Measurements from ENCODE around the gene CAMK2B. TPM values are rescaled to one million over a fixed set of nuclear protein-coding genes. Genes with fewer than 3 reads are reported as not detected.
"Not testable (repeated sequence)": the region's sequence is repeated elsewhere in the genome, so short reads cannot be mapped to it uniquely, and the experiment has no call there.

The CAMK2B gene
- total RNA-seq, 4 donors from 2014 or later: 0.26 to 0.95 (median 0.69) TPM

GRCh38 chr7:44177570-44178131 lies 147.7 kb downstream of the CAMK2B start:
- Histone ChIP-seq H3K27me3 (peaks cover 0 to 28% (median 0%) of the 10 kb centered on the region in 4 donors), H3K36me3 (no peaks in the 10 kb centered on the region), H3K27ac (no peak overlapping the region), H3K4me3 (no peak overlapping the region), H3K9me3 (peaks cover 0 to 3% (median 0%) of the 10 kb centered on the region in 3 donors), H3K4me1 (no peaks in the 10 kb centered on the region)
- TF ChIP-seq CTCF (IDR thresholded peaks at IDR 0.05) (no peak), POLR2A (IDR thresholded peaks at IDR 0.05) (no peak)
- intact Hi-C loops (cut with DNase I): no loop called here
- 76 to 84% methylated on average over 2 to 3 of the region's 4 CpGs for WGBS, 2 donors
- no peak for DNase-seq

- Histone ChIP-seq H3K4me3 (no peak overlapping the region), H3K27ac (no peak overlapping the region), H3K27me3 (peaks cover 0 to 23% (median 0%) of the 10 kb centered on the region in 4 donors), H3K9me3 (no peaks in the 10 kb centered on the region), H3K4me1 (no peaks in the 10 kb centered on the region), H3K36me3 (no peaks in the 10 kb centered on the region)
- intact Hi-C loops (cut with DNase I): no loop called here
- TF ChIP-seq CTCF (IDR thresholded peaks at IDR 0.05): no peak
- no peak for TF ChIP-seq POLR2A (IDR thresholded peaks at IDR 0.05)
- DNase-seq: no peak
- 67 to 72% methylated on average over 3 to 7 of the region's 7 CpGs for WGBS, 2 donors
Measured at GRCh38 chr7:44176486-44176885, 148.9 kb downstream of the CAMK2B start.

GRCh38 chr7:44175730-44176129 lies 149.7 kb downstream of the CAMK2B start:
- no peak for TF ChIP-seq CTCF (IDR thresholded peaks at IDR 0.05)
- no peak for TF ChIP-seq POLR2A (IDR thresholded peaks at IDR 0.05)
- no peak overlapping the region for H3K4me3 ChIP-seq
- no peak for DNase-seq
- peaks cover 0 to 22% (median 0%) of the 10 kb centered on the region in 4 donors for H3K27me3 ChIP-seq
- H3K36me3 ChIP-seq: no peaks in the 10 kb centered on the region
- no peak overlapping the region for H3K27ac ChIP-seq
- intact Hi-C loops (cut with DNase I): no loop called here
- WGBS, 2 donors: 71 to 79% methylated on average over 2 to 3 of the region's 3 CpGs
- H3K9me3 ChIP-seq: no peaks in the 10 kb centered on the region
- no peaks in the 10 kb centered on the region for H3K4me1 ChIP-seq

- H3K4me1 ChIP-seq; H3K4me3 ChIP-seq; intact Hi-C loops (cut with DNase I); H3K27ac ChIP-seq; H3K36me3 ChIP-seq; DNase-seq; H3K9me3 ChIP-seq: not testable (repeated sequence)
- WGBS, 2 donors: 43 to 46% methylated on average over 1 of the region's 1 CpG
- H3K27me3 ChIP-seq: peaks cover 0 to 22% (median 0%) of the 10 kb centered on the region in 4 donors
Measured at GRCh38 chr7:44174694-44174948, 150.8 kb downstream of the CAMK2B start.

GRCh38 chr7:44173911-44174693 lies 151.3 kb downstream of the CAMK2B start:
- H3K4me1 ChIP-seq: no peaks in the 10 kb centered on the region
- no peak overlapping the region for H3K27ac ChIP-seq
- H3K9me3 ChIP-seq: no peaks in the 10 kb centered on the region
- intact Hi-C loops (cut with DNase I): no loop called here
- no peak for DNase-seq
- H3K36me3 ChIP-seq: no peaks in the 10 kb centered on the region
- WGBS, 2 donors: 71% methylated on average over 2 of the region's 3 CpGs
- TF ChIP-seq CTCF (IDR thresholded peaks at IDR 0.05) (no peak), POLR2A (IDR thresholded peaks at IDR 0.05) (no peak)
- peaks cover 0 to 22% (median 0%) of the 10 kb centered on the region in 4 donors for H3K27me3 ChIP-seq
- no peak overlapping the region for H3K4me3 ChIP-seq

Measured in esophagus squamous epithelium (tissue), 5 donors.